ENCODE measurements around the gene CC2D2A. TPM values are rescaled to one million over a fixed set of nuclear protein-coding genes. Genes with fewer than 3 reads are reported as not detected.

CC2D2A gene
- total and polyA plus RNA-seq, 10 of the 15 experiments (the other 5 are each of a cell fraction or from before 2014, with no cell fraction given): 0.04 to 1.1 (median 0.26) TPM

DNA sequence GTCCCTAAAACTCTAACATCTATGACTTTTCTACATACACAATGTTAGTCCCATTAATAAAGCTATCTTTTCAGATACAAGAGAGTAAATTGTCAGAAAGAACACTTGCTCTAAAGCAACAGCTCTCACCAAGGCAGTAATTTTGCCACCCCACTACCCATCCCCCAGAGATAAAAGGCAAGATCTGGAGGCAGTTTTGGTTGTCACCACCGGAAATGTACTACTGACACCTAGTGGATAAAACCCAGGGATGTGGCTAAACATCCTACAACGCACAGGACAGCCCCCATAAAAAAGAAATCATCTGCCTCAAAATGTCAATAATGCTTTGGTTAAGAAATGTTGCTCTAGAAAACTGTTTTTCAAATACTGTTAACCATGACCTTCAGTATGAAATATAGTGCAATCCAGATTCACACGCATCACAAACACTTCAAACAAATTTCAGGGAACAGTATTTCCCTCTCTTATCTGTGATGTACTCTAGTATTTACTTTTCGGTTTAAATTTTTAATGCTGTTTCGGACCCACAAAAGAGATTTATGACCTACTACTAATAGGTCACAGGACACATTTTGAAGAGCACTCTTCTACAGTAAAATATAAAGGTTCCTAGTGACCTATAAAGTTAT, 180.3 kb downstream of the CC2D2A start (continued):
- TF ChIP-seq, protein P1, sequence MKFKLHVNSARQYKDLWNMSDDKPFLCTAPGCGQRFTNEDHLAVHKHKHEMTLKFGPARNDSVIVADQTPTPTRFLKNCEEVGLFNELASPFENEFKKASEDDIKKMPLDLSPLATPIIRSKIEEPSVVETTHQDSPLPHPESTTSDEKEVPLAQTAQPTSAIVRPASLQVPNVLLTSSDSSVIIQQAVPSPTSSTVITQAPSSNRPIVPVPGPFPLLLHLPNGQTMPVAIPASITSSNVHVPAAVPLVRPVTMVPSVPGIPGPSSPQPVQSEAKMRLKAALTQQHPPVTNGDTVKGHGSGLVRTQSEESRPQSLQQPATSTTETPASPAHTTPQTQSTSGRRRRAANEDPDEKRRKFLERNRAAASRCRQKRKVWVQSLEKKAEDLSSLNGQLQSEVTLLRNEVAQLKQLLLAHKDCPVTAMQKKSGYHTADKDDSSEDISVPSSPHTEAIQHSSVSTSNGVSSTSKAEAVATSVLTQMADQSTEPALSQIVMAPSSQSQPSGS (IDR thresholded peaks at IDR 0.05; ENCODE audit: low read length): no peak
- 0 out of 2 replicates have a peak, but pooled peaks have one; percentile 43 for TF ChIP-seq SMARCA5 (IDR thresholded peaks at IDR 0.05)
- 0 out of 2 replicates have a peak, but pooled peaks have one; percentile 39 for TF ChIP-seq GABPA (IDR thresholded peaks at IDR 0.05; ENCODE audit: low read depth)
- TF ChIP-seq CHD2 (IDR thresholded peaks at IDR 0.05; ENCODE audit: borderline replicate concordance, low read depth, low read length): peak; percentile 78; the same call in 1 of the 2 replicates
- peak; percentile 44; the same call in 1 of the 2 replicates for TF ChIP-seq NBN (IDR thresholded peaks at IDR 0.05)
- no peak for TF ChIP-seq BHLHE40 (IDR thresholded peaks at IDR 0.05; ENCODE audit: borderline replicate concordance in 1 of 2, low read depth in 2 of 2, low read length in 1 of 2)
- peak in 1 of 2 experiments; percentile 33; a peak in 1 of 4 replicates for TF ChIP-seq IKZF2 (IDR thresholded peaks at IDR 0.05)
- no peak for TF ChIP-seq ETV6 (conservative IDR thresholded peaks at IDR 0.05 in 1 of 2, IDR thresholded peaks at IDR 0.05 in 1 of 2; ENCODE audit: borderline replicate concordance in 1 of 2, low read depth in 1 of 2)
- TF ChIP-seq YY1 (IDR thresholded peaks at IDR 0.05; ENCODE audit: low read depth, low read length): peak; percentile 60; the same call in 1 of the 2 replicates
- TF ChIP-seq POU2F2 (IDR thresholded peaks at IDR 0.05; ENCODE audit: borderline replicate concordance, low read depth, low read length): no peak
- no peak for TF ChIP-seq POLR2AphosphoS5 (IDR thresholded peaks at IDR 0.05; ENCODE audit: low read length)
- TF ChIP-seq, protein P2, sequence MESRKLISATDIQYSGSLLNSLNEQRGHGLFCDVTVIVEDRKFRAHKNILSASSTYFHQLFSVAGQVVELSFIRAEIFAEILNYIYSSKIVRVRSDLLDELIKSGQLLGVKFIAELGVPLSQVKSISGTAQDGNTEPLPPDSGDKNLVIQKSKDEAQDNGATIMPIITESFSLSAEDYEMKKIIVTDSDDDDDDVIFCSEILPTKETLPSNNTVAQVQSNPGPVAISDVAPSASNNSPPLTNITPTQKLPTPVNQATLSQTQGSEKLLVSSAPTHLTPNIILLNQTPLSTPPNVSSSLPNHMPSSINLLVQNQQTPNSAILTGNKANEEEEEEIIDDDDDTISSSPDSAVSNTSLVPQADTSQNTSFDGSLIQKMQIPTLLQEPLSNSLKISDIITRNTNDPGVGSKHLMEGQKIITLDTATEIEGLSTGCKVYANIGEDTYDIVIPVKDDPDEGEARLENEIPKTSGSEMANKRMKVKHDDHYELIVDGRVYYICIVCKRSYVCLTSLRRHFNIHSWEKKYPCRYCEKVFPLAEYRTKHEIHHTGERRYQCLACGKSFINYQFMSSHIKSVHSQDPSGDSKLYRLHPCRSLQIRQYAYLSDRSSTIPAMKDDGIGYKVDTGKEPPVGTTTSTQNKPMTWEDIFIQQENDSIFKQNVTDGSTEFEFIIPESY (IDR thresholded peaks at IDR 0.05): no peak
- TF ChIP-seq BRCA1 (IDR thresholded peaks at IDR 0.05; ENCODE audit: low read depth, low read length): no peak
- TF ChIP-seq, protein P3, sequence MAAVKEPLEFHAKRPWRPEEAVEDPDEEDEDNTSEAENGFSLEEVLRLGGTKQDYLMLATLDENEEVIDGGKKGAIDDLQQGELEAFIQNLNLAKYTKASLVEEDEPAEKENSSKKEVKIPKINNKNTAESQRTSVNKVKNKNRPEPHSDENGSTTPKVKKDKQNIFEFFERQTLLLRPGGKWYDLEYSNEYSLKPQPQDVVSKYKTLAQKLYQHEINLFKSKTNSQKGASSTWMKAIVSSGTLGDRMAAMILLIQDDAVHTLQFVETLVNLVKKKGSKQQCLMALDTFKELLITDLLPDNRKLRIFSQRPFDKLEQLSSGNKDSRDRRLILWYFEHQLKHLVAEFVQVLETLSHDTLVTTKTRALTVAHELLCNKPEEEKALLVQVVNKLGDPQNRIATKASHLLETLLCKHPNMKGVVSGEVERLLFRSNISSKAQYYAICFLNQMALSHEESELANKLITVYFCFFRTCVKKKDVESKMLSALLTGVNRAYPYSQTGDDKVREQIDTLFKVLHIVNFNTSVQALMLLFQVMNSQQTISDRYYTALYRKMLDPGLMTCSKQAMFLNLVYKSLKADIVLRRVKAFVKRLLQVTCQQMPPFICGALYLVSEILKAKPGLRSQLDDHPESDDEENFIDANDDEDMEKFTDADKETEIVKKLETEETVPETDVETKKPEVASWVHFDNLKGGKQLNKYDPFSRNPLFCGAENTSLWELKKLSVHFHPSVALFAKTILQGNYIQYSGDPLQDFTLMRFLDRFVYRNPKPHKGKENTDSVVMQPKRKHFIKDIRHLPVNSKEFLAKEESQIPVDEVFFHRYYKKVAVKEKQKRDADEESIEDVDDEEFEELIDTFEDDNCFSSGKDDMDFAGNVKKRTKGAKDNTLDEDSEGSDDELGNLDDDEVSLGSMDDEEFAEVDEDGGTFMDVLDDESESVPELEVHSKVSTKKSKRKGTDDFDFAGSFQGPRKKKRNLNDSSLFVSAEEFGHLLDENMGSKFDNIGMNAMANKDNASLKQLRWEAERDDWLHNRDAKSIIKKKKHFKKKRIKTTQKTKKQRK (IDR thresholded peaks at IDR 0.05; ENCODE audit: low read depth, low read length): no peak

Small RNA genes within 50 kb of the gene (small RNA-seq; reads per million reads assigned to genes)
- not detected for gene AC007016.1

Other genes with a start within 250 kb of the CC2D2A start
- not detected in 2 replicates for gene C1QTNF7, start 41.8 kb upstream of the CC2D2A start, total RNA-seq (2014; rRNA removed)
- not detected in 2 replicates for gene C1QTNF7, start 41.8 kb upstream of the CC2D2A start, total RNA-seq (2014; rRNA removed; fragmentation: Illumina TruSeq; extraction: Trizol)
- gene C1QTNF7, start 41.8 kb upstream of the CC2D2A start, total RNA-seq (2021): not detected in 2 replicates
- gene C1QTNF7, start 41.8 kb upstream of the CC2D2A start, polyA plus RNA-seq (2011; rRNA removed): not detected in 2 replicates
- not detected in 2 replicates for gene C1QTNF7, start 41.8 kb upstream of the CC2D2A start, polyA plus RNA-seq (2014; fragmentation: Illumina TruSeq; extraction: Trizol)
- gene C1QTNF7, start 41.8 kb upstream of the CC2D2A start, polyA plus RNA-seq (2014; fragmentation: Nextera tagmentation; extraction: Ambion mirVana): not detected
- not detected in 2 replicates for gene C1QTNF7, start 41.8 kb upstream of the CC2D2A start, polyA plus RNA-seq (2014; rRNA removed)
- gene C1QTNF7, start 41.8 kb upstream of the CC2D2A start, polyA plus RNA-seq (2016; fragmentation: Nextera tagmentation; extraction: Ambion mirVana): not detected
- 39.5 and 42.5 TPM in 2 replicates for gene FBXL5, start 185.5 kb downstream of the CC2D2A start, total RNA-seq (2014; rRNA removed)
- gene FBXL5, start 185.5 kb downstream of the CC2D2A start, total RNA-seq (2014; rRNA removed; fragmentation: Illumina TruSeq; extraction: Trizol): 34.7 and 36.7 TPM in 2 replicates
- 30.7 and 31.9 TPM in 2 replicates for gene FBXL5, start 185.5 kb downstream of the CC2D2A start, total RNA-seq (2021)
- gene FBXL5, start 185.5 kb downstream of the CC2D2A start, polyA plus RNA-seq (2011; rRNA removed): 46.2 and 69.1 TPM in 2 replicates
- 25.1 and 36.0 TPM in 2 replicates for gene FBXL5, start 185.5 kb downstream of the CC2D2A start, polyA plus RNA-seq (2014; fragmentation: Illumina TruSeq; extraction: Trizol)
- gene FBXL5, start 185.5 kb downstream of the CC2D2A start, polyA plus RNA-seq (2014; fragmentation: Nextera tagmentation; extraction: Ambion mirVana): 10 to 100 TPM; 10.1 to 12.3 TPM
- gene FBXL5, start 185.5 kb downstream of the CC2D2A start, polyA plus RNA-seq (2014; rRNA removed): 23.8 and 32.3 TPM in 2 replicates
- 10 to 100 TPM; 42.2 to 44.5 TPM for gene FBXL5, start 185.5 kb downstream of the CC2D2A start, polyA plus RNA-seq (2016; fragmentation: Nextera tagmentation; extraction: Ambion mirVana)
- gene FAM200B, start 211.9 kb downstream of the CC2D2A start, total RNA-seq (2014; rRNA removed): 13.8 and 19.7 TPM in 2 replicates
- 21.2 and 26.6 TPM in 2 replicates for gene FAM200B, start 211.9 kb downstream of the CC2D2A start, total RNA-seq (2014; rRNA removed; fragmentation: Illumina TruSeq; extraction: Trizol)
- gene FAM200B, start 211.9 kb downstream of the CC2D2A start, total RNA-seq (2021): 14.9 and 15.9 TPM in 2 replicates
- gene FAM200B, start 211.9 kb downstream of the CC2D2A start, polyA plus RNA-seq (2011; rRNA removed): 14.2 and 20.3 TPM in 2 replicates
- 36.4 and 37.1 TPM in 2 replicates for gene FAM200B, start 211.9 kb downstream of the CC2D2A start, polyA plus RNA-seq (2014; fragmentation: Illumina TruSeq; extraction: Trizol)
- 10 to 100 TPM; 24.4 to 27.0 TPM for gene FAM200B, start 211.9 kb downstream of the CC2D2A start, polyA plus RNA-seq (2014; fragmentation: Nextera tagmentation; extraction: Ambion mirVana)
- gene FAM200B, start 211.9 kb downstream of the CC2D2A start, polyA plus RNA-seq (2014; rRNA removed): 20.1 and 22.1 TPM in 2 replicates
- gene FAM200B, start 211.9 kb downstream of the CC2D2A start, polyA plus RNA-seq (2016; fragmentation: Nextera tagmentation; extraction: Ambion mirVana): 10 to 100 TPM; 42.2 to 48.5 TPM
- 0.11 TPM in 1 of 2 replicates, not detected in the other for gene BST1, start 233.2 kb downstream of the CC2D2A start, total RNA-seq (2014; rRNA removed)
- gene BST1, start 233.2 kb downstream of the CC2D2A start, total RNA-seq (2014; rRNA removed; fragmentation: Illumina TruSeq; extraction: Trizol): 0.31 TPM in 1 of 2 replicates, not detected in the other
- gene BST1, start 233.2 kb downstream of the CC2D2A start, total RNA-seq (2021): 0.31 and 0.32 TPM in 2 replicates
- gene BST1, start 233.2 kb downstream of the CC2D2A start, polyA plus RNA-seq (2011; rRNA removed): 0.04 TPM in 1 of 2 replicates, not detected in the other
- 0.25 TPM in 1 of 2 replicates, not detected in the other for gene BST1, start 233.2 kb downstream of the CC2D2A start, polyA plus RNA-seq (2014; fragmentation: Illumina TruSeq; extraction: Trizol)
- gene BST1, start 233.2 kb downstream of the CC2D2A start, polyA plus RNA-seq (2014; fragmentation: Nextera tagmentation; extraction: Ambion mirVana): under 1 TPM; 0.09 to 0.10 TPM
- gene BST1, start 233.2 kb downstream of the CC2D2A start, polyA plus RNA-seq (2014; rRNA removed): 0.08 TPM in 1 of 2 replicates, not detected in the other
- gene BST1, start 233.2 kb downstream of the CC2D2A start, polyA plus RNA-seq (2016; fragmentation: Nextera tagmentation; extraction: Ambion mirVana): under 1 TPM; 0.11 to 0.42 TPM

Data from GM12878 (cell line).